ENCODE data around the gene SLCO3A1.

SLCO3A1 gene

DNA sequence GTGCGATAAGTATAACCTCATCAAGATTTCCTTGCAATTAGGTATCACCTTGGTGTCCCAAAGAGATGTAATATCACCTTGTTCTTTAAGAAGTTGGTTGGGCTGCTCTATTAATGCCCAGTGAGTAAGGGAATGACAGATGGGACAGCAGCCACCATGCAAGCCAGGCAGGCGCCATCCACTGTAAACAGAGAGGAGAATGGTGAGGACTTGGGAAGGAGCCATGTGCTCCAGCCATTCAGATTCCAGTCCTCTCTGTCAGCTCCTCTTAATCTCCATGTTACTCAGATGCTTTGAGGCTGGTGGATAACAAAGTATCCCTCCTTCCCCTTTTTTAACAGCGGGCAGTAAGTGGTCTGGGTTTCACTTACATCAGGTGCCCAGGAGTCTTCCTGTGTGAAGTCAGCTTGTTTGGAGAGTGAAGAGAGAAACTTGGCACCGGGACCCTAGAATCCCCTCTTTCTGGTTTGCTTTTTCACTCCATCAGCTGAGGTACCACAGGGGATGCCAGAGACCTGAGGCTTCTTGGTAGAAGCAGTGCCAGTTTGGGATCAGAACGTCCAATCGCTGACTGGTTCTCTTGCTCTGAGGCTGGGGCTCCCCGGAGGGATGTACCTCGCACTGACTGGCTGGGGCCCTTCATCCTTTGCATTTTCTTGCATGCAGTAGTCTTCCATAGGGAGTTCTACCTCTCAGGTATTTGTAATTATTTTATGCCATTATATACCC is 29.5 kb downstream of the SLCO3A1 start:
- DNase-seq (ENCODE audit: low read depth in 2 of 2): no peak

DNA sequence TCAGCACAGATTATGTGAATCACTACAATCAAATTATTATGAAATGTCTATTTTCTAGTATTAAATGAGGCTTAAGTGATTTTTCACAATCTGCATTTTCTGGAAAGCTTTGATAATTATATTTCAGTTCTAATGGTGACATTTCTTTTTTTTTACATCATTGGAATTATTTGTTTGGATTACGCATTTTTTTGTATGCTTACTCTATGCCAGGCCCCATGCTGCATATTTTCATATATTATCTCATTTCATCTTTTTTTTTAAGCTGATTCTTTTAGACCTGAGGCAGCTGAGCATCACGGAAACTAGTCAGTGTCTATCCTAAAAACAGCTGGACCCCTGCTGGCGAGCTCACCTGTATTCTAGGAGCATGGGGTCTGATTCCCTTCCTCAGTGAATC is 31.1 kb downstream of the SLCO3A1 start:
- no peak for DNase-seq (ENCODE audit: low read depth in 2 of 2)

DNA sequence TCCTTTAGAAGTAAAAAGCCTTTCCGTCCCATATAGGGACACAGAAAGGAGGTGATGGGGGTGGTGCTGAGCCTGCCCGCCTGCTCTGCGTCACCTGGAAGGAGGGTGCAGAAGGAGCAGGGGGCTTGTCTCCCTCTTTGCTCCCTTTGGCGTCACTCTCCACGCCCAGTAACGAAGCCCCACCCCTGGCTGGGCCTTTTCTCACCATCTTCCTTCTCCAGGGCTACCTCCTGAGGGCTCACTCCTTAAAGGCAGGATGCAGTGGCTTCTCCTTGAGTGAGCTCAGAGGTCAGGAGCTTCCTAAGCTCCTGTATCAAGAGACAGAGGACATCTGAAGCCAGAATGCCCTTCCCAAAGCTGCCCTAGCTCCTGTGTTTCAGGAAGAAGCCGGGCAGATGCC is 31.5 kb downstream of the SLCO3A1 start:
- no peak for DNase-seq (ENCODE audit: low read depth in 2 of 2)

DNA sequence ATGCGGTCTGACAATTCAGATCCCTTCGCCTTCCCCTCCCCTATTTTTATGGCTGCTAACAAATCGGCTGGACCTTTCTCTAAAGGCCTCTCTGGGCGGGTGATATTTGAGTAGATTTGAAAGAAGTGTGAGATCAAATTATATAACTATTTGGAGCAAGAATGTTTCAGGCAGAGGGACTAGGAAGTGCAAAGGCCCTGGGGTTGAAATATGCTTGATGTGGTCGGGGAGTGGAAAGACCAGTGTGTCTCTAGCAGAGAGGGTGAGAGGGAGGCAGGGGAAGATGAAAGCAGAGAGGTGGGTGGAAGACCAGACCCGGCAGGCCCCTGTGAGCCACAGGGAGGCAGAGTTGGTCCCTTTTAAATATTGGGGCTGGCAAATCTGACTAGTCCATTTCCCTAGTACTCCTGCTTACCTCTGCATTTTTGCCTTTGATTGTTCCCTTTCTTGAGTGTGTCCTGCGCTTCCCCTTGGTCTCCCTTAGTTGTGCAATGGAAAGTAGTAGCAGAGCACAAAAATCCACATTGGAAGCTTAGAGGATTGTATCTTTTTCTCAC is 32.3 kb downstream of the SLCO3A1 start:
- no peak for DNase-seq (ENCODE audit: low read depth in 2 of 2)

DNA sequence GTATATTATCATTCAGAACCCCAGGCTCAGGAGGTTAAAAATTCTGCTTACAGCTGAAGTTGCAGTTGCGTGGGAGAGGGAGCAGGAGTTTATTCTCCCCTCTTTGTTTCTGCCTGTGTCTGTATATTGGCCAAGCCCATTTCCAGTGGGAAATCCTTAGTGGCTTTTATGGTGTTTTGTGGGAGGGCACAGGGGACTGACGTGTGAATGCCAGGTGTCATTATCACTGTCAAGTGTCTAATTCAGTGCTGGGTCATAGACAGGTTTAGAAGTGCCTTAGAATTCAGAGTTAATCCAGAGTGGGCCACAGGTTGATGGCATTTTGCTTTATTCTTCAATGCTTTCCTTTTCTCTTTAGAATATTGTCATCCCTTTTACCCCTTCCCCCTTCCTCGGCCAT is 33.4 kb downstream of the SLCO3A1 start:
- no peak for DNase-seq (ENCODE audit: low read depth in 2 of 2)

DNA sequence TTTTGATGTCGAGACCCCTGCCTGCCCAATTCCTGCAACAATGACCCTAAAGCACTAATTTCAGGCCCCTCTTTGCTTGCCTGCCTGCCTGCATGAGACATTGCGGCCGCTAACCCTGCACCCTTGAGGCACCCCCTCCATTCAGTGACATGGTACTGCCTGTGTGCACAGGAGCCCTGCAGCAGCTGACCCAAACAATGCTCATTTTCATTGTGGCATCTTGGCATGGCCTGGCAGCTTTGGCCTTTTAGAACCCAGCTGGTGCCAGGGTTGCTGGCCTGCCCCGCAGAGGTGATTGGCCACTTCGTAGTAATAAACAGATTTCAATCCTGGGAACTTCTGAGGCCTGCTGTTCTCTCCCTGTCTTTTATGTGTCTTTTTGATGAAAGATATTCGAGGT is 33.8 kb downstream of the SLCO3A1 start:
- no peak for DNase-seq (ENCODE audit: low read depth in 2 of 2)

DNA sequence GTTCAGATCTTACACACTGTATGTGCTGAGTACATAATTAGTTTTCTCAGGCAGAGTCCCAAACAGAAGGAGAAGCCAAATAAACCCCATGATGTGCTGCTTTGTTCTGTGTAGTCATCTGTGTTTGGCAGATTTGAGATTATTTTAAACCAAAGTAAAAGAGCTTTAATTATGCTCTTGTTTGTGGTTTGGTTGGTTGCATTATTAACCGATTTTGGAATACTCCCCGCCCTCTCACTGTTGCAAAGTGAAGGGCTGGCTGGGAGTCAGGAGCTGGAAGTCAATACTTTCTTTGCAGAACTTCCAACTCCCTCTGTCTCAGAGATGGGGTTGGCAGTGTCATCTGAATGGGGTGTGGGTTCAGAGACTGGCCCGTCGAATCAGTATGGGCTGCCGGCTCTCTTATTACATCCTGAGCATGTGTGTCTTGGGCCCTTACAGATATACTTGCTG is 34.4 kb downstream of the SLCO3A1 start:
- DNase-seq (ENCODE audit: low read depth in 2 of 2): no peak

DNA sequence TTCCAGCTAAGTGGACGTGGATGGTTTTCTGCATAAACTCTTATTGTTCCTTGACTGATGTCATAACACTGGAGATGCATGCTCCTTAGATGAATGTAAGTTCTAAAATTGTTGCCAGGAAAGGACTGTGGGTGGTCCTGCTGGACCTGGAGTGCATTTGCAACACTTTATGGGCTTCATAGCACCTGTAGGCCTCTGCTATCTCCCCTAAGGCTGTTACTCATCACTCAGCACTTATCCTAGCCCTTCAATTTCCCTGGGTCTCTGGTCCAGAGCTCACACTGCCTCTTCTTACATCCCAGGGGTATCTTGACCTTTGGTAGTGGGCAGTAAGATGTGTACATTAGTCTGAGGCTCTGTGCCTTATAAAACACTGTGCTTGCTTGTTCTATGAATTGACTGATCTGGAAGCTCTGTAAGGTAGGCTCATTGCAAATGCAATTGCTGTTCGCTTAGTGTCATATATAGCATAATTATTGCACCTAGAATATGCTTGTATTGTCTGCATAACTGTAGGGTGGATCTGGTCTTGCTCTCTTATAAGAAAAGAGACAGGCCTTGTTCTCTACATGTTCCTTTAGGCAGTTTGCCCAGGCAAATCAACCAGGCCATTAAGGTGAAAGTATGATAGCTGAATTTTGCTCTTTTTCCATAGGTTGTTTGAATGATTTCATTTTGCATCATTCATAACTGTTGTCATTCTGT is 35.8 kb downstream of the SLCO3A1 start:
- no peak for DNase-seq (ENCODE audit: low read depth in 2 of 2)

DNA sequence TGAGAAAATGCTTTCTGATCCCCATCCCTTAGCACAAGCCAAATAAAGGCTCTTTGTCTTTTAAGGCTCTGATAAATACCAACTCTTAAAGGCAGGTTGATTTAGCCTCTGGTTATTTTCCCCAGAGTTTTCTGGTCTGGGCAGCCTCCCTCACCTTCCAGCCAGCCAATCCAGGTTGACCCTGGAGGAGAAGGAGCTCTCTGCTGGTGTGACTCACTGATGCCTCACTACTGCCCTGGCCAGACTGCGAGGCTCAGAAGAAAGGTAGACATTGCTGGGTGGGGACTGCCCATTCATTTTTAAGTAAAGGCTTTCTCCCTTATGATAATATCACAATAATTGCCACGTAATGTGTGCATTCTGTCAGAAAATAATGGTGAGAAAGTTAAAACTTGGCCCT is 37.1 kb downstream of the SLCO3A1 start:
- DNase-seq (ENCODE audit: low read depth in 2 of 2): no peak

DNA sequence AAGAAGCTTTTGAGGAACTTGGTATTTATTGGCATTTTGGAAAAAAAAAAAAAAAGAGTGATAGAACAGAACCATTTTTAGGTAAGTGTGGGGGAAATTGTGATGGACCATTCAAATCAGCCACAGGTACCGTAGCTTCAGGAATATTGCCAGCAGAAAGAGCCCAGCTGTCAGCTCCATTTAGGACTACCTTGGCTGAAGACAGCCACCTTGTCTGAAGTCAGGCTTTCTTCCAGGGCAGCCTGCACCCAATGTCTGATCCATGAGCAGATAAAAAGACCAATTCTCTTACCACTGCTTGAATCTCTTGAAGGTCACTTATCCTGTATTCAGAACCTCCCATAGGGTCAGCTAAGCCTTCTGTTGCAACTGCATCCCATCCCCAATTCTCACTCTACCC is 37.6 kb downstream of the SLCO3A1 start:
- no peak for DNase-seq (ENCODE audit: low read depth in 2 of 2)

DNA sequence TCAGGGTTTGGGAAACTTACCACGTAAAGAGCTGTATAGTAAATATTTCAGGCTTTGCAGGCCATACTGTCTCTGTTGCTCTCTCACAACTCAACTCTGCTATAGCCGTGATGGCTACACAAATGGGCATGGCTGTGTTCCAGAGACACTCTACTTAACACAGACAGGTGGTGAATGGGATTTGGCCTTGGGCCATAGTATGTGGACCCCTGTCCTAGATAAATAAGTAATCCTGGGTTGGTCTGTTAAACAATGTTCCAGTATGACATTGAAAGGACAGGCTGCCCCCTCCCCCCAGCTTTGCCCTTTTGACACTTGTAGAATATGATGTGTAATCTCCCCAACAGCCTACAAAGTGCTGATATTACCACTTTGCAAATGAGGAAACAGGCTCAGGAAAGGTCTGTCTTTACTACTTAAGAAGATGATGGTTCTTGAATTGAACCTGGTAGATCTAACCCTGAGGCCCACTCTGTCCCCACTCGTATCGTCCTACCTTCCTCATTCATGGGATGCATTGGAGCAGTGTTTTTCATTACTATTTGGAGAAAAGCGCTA is 38.4 kb downstream of the SLCO3A1 start:
- DNase-seq (ENCODE audit: low read depth in 2 of 2): no peak

DNA sequence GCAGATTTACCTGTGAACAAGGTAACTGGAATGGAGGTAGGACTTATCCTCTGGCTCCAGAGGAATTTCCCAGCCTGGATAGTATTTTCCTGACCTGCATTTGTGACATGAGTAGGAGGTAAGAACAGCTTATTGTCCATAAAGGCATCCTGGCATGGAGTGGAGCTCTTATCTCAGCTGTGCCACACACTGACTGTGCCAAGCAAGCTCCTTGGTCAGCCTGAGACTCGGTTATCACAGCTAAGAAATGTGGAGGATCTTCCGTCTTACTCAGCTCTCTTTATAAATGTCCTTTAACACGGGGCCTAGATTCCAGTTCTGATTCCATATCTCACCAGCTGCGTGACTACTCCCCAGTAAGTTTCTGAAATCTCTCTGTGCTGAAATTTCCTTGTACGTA is 38.9 kb downstream of the SLCO3A1 start:
- DNase-seq (ENCODE audit: low read depth in 2 of 2): no peak

DNA sequence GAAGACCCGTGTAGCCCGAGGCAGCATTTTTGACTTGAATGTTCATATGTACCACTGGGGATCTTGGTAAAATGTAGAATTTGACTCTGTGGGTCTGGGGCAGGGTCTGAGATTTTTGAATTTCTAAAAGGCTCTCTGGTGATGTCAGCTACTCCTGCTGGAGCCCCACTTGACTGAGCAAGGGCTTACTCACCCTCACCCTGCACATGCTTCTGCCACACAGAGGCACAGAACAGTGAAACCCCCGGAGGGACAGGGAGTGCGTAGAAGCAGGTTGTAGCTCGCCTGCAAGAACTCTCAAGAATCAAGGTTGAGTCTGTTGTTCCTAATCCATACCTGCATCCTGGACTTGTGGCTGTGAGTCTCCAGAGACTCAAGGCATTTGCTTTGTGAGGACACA is 41.1 kb downstream of the SLCO3A1 start:
- no peak for DNase-seq (ENCODE audit: low read depth in 2 of 2)

DNA sequence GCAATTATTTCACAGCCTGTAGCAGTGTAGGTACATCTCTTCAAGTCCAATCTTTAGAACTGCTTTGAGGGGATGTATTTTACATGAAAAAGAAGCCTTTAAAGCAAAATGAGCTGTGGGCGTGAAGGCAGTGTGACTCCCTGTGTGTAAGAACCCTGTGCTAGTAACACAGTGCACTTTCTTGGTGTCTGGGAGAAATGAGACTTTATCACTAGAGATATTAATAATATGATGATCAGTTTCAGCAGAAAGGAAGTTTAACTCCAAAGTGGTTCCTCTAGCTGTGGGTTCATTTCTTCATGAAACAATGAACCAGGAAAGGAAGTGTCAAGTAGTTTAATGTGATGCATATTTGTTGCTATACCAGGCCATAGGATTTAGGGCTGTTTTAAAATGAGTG is 41.5 kb downstream of the SLCO3A1 start:
- no peak for DNase-seq (ENCODE audit: low read depth in 2 of 2)

DNA sequence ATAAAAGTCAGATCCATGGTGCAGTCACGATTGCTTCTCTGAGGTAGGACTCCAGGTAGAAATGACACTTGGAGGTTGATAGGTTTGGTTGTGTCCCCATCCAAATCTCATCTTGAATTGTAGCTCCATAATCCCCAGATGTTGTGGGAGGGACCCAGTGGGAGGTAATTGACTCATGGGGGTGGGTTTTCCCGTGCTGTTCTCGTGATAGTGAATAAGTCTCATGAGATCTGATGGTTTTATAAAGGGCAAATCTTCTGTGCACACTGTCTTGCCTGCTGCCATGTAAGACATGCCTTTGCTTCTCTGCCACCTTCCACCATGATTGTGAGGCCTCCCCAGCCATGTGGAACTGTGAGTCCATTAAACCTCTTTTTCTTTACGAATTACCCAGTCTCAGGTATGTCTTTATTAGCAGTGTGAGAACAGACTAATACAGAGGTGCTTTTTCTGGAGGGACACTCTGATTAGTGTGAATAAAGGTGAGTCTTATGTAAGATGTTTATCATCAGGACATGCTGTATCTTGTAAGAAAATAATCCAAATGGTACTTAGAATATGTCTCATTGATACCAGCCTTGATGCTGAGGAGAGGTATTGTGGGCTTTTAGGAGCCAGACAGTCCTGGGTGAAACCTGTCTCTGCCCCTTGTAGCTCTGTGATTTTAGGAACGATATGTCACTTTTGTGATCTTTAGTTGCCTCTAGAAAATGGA is 43.0 kb downstream of the SLCO3A1 start:
- no peak for DNase-seq (ENCODE audit: low read depth in 2 of 2)

DNA sequence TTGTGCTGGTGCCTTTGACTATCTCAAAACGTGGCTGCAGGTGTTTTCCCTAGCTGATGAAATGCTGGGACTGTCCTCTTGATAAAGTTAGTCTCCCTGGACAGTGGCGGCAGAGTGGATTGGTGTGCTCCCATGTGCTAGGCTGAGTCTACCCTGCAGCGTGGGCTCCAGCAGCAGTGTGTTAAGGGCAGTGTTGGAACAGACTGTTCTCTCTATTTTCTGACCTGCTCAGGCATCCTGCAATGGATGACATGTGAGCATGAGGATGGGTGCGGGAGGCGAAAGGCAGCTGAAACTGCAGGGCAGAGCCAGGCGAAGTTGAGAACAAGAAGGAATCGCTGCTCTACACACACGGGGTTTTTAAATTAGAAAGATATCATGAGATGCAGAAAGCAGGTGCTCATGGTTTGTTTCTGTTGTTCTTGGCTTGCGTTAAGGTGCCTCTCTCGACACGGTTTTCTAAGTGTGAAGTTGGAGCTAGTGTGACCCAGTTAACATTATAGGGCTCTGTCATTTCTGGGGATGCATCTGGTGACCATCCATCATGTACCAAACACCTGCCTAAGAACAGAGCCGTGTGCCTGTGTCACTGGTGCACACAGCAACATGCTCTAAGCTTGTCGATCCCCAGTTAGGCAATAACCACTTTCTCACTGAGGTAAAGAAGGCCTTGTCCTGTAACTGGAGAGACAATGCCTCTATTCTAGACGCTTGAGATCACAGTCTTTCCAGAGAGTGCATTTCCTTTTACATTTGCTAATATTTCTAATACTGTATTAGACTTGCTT is 44.3 kb downstream of the SLCO3A1 start:
- DNase-seq (ENCODE audit: low read depth in 2 of 2): no peak

DNA sequence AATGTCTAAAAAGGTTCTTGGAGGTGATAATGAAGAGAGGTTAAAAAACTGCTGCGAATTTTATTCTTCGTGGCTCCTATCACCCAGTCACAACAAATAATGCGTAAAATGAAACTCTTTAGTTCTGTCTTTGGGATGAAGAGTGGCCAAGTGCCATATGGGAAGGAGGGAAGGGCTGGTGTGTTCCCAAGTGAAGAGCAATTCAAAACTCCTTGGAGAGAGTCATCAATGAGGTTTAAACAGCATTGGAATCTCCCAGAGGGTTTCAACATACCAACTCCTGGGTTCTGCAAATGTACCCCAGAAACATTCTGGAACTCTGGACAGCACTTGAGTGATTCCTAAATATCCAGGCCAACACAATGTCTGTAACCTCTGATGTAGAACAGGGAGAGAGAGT is 45.3 kb downstream of the SLCO3A1 start:
- DNase-seq (ENCODE audit: low read depth in 2 of 2): no peak

DNA sequence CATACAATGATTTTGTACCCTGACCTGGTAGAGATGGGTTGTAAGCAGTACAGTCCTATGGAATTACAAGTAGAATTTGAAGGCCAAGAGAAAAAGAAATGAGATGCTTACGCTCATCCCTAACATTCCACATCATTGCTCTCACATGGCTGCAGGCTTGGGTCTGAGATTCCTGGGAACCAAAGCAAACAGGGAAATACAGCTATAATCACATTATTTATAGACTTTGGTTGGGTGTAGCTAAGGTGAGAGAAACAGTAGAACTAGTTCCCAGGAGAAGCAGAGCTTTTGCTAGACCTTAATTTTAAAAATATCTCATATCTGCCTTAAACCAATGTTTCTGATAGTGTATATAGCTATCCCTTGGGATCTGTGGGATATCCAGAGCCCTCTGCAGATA is 51.4 kb downstream of the SLCO3A1 start:
- DNase-seq (ENCODE audit: low read depth in 2 of 2): no peak

DNA sequence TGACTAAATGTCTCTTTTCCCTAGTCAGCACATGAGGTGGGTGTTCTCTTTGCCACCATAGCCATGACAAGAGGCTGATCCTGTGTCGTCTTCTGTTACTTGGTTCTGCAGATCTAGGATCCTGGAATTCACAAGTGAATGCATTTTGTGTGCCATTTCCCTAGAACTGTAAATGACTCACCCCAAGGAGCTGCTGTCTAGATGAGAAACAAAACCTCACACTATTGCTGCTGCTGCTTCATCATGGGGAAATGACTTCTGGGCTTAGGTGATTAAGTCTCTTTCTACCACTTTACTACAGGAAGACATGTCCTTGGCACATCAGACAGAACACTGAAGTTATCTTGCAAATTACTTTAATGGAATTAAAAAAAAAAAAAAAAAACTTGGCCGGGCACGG is 54.9 kb downstream of the SLCO3A1 start:
- peak in 1 of 2 experiments; percentile 3 for DNase-seq (ENCODE audit: low read depth in 2 of 2)

DNA sequence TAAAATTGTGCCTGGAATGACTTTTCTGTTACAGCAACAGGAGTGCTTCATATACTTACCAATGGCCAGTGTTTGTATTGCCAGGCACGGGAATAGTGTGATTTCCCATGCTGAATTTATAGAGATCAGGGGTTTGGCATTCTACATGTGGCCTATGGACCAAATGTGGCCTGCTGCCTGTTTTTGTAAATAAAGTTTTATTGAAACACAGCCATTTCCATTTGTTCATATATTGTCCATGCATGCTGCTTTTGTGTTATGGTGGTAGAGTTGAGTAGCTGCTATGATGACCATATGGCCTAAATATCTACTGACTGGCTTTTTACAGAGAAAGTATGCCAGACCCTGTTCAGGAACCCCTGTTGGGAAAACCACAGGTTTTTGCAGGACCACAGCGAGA is 55.6 kb downstream of the SLCO3A1 start:
- DNase-seq (ENCODE audit: low read depth in 2 of 2): no peak

DNA sequence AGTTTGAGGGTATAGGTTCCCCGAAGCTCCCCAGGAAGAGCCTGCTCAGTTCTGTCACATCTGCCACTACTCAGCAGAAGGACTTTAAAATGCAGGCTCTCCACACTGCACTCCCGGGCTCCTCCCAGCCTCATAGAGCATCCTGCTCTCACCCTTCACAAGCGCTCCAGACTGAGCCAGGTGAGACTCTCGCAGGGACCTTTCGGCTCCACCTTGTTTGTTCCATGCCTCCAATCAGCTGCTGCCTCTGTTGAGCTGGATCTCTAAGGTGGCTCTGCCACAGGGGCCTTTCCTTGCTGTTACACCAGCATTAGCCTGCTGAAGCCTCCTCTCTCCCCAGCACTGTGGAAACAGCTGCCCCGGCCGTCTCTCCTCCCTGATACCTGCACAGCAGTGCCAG is 56.1 kb downstream of the SLCO3A1 start:
- DNase-seq (ENCODE audit: low read depth in 2 of 2): no peak

DNA sequence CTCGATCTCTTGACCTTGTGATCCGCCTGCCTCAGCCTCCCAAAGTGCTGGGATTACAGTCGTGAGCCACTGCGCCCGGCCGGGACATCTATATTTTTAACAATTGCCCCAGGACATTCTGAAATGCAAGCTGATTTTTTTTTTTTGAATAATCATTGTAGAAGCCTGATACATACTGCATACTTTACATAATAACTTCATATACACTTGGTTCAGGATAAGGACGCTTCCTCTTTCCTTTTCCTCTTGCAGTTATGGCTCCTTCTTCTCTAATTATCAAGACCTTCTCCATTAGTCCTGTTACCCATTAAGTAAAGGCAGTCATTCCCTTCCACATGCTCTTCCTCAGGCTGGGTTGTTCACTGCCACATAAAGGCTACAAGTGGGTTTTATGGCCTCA is 58.3 kb downstream of the SLCO3A1 start:
- DNase-seq (ENCODE audit: low read depth in 2 of 2): no peak
